ENCODE data around the gene VCX3B.

The VCX3B gene

GRCh38 chrX:8504451-8504850 lies 39.8 kb downstream of the VCX3B start:
- DNase-seq (ENCODE audit: low read depth) = no peak
- TF ChIP-seq CTCF (IDR thresholded peaks at IDR 0.05; ENCODE audit: low read depth, low read length, missing control alignments) = no peak
- H3K4me3 ChIP-seq (ENCODE audit: low read depth, low read length) = no peak overlapping the region

All from GM12864 (cell line).